ENCODE measurements around the gene ARHGAP32.

DNA sequence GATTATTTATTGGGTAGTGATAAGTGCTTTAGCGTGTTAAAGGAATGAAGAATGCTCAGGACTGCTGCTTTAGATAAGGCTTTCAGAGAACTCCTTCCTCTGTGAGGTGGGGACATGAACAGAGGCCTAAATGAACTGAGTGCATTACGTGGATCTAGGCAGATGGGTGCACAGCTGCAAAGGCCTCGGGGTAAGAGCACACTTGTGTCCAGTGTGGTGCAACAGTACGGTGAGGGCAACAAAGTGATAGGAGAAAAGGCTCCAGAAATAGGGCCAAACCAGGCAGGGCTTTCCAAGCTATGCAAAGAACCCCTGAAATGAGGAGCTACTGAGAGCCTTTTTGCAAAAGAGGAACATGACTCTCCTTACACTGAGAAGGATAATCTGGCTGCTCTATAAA, 45.3 kb upstream of the ARHGAP32 start:
- TF ChIP-seq CTCF (IDR thresholded peaks at IDR 0.05) (no peak), EZH2 (IDR thresholded peaks at IDR 0.05) (no peak), EZH2phosphoT487 (IDR thresholded peaks at IDR 0.05) (no peak)
